Measurements from ENCODE around the gene DNASE1. TPM values are rescaled to one million over a fixed set of nuclear protein-coding genes. Genes with fewer than 3 reads are reported as not detected.
A peak's percentile ranks its signal among the peaks of the same experiment; 100 is the strongest.

Gene DNASE1
- total RNA-seq (2021; ENCODE audit: unreplicated experiment): 11.0 TPM
- polyA plus RNA-seq (2012): 10.6 and 15.3 TPM in 2 replicates
- Bru-seq, nascent RNA: percentile 52 among the genes with signal in this experiment
- BruChase-seq, experiment 1, labeled RNA remaining after a 6-hour chase: percentile 68 among the genes with signal in this experiment
- BruChase-seq, experiment 2, labeled RNA remaining after a 2-hour chase: percentile 65 among the genes with signal in this experiment
- long read RNA-seq, partial matches to known transcripts: 2 of 15 reads
- long read RNA-seq, other reads (novel, unspliced or antisense): 13 of 15 reads

DNA sequence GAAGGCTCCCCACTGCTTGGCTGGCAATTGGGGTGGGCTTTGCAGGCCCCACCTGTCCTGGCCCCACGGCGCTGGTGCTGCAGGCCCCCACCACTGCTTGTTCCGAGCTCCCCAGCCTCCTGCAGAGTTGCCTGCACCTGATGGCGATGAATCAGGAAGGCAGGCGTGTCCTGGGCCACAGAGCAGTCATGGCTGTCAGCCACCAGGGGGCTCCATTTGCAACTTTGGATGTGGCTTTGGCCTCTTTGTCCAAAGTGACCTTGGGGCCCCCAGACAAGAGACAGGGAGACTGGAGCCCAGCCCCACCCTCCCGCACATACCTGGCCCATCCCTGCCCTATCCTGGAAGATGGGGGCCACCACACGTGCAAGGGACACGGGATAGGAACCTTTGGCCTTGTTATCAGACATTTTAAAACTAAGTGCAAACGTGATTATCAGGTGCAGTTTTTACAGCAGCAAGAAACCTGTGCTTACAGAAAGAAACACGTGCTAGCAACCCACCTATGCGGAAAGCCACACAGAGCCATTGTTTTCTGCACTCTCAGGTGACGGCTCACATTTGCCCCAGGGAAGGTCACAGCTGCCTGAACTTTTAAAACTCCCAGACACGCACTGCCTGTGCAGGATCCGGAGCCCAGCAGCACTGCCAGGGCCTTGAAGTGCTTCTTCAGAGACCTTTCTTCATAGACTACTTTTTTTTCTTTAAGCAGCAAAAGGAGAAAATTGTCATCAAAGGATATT, at the start of gene DNASE1:
Gene DNASE1 (plus strand): TSS at position 443 of the 743 bp plus-strand sequence. CDS start 683 bp downstream, outside the sequence.
- no peak within 1 kb of the TSS for H3K9ac ChIP-seq (ENCODE audit: low read length)
- peak within 1 kb of the TSS; percentile 23; the same call in 1 of the 2 replicates for H3K27ac ChIP-seq (ENCODE audit: low read depth, low read length)
- ChIA-PET CTCF (interaction anchor here (0.6 to 0.9 kb wide), 9 partner anchors 8 to 302 kb away, joined by 3 to 7 read pairs (median 3); no protein-coding TSS in a partner anchor), RAD21 (ENCODE audit: low non-redundant PET in 1 of 2, low total read pairs in 2 of 2, uncharacterized antibody in 2 of 2, unreplicated experiment in 2 of 2) (no interaction called here), POLR2A (no interaction called here)
- H3K9me3 ChIP-seq (ENCODE audit: control insufficient read depth in 1 of 2, insufficient read depth in 1 of 2, low read depth in 1 of 2, low read length in 2 of 2): no peaks in the 10 kb centered on the region
- H3K4me3 ChIP-seq (replicated peaks in 1 of 2; ENCODE audit: low read depth in 1 of 2, low read length in 2 of 2): no peak within 1 kb of the TSS
- peaks cover 22 to 34% of the 10 kb centered on the region in 2 experiments for H3K36me3 ChIP-seq (ENCODE audit: control insufficient read depth in 1 of 2, insufficient read depth in 2 of 2, low read length in 2 of 2)
- no peak for TF ChIP-seq CBX3 (IDR thresholded peaks at IDR 0.05; ENCODE audit: low read depth)
- peak; percentile 11 for TF ChIP-seq POLR2AphosphoS5 (IDR thresholded peaks at IDR 0.05; ENCODE audit: low read depth, low read length)
- TF ChIP-seq POLR2A (IDR thresholded peaks at IDR 0.05; ENCODE audit: borderline replicate concordance, extremely low read depth, insufficient read depth, insufficient read length): no peak
- peak; percentile 53 for TF ChIP-seq YY1 (IDR thresholded peaks at IDR 0.05; ENCODE audit: extremely low read depth, insufficient replicate concordance, low read depth, low read length)
- TF ChIP-seq CTCF (IDR thresholded peaks at IDR 0.05 in 2 of 3, conservative IDR thresholded peaks at IDR 0.05 in 1 of 3; ENCODE audit: borderline replicate concordance in 1 of 3, insufficient read depth in 1 of 3, low read depth in 2 of 3, low read length in 2 of 3): peak; percentile 55 to 91 (median 75); a peak in 5 of 6 replicates
- peak; percentile 65 for TF ChIP-seq RAD21 (IDR thresholded peaks at IDR 0.05; ENCODE audit: low read depth)
- no peaks in the 10 kb centered on the region for H3K79me2 ChIP-seq (ENCODE audit: insufficient read depth, low read length)
- no peak within 1 kb of the TSS for H2AFZ ChIP-seq (ENCODE audit: low read depth, low read length, poor library complexity, severe bottlenecking)
- intact Hi-C loops (cut with micrococcal nuclease): no loop called here
- peaks cover 12 to 24% of the 10 kb centered on the region in 2 experiments; a peak in 3 of 4 replicates for H3K4me1 ChIP-seq (ENCODE audit: control insufficient read depth in 1 of 2, insufficient read depth in 2 of 2, low read length in 2 of 2)
- ATAC-seq (peak; percentile 82), DNase-seq (ENCODE audit: low read depth, low spot score) (peak; percentile 47)
- H3K9me2 ChIP-seq (ENCODE audit: insufficient read depth): no peaks in the 10 kb centered on the region
- no peaks in the 10 kb centered on the region for H3K27me3 ChIP-seq (ENCODE audit: insufficient read depth, low read length)
- H3K4me2 ChIP-seq (ENCODE audit: low read length): no peak within 1 kb of the TSS; the same call in 1 of the 2 replicates
- no TSS peak for BruUV-seq (replicated peaks)
- 0 out of 2 replicates have a peak, but pooled peaks cover 3% of the 10 kb centered on the region for H4K20me1 ChIP-seq (ENCODE audit: insufficient read depth)

Measured in HCT116 (cell line).